Mammary epithelial cell (primary cell): ENCODE data around the gene TAOK1.

Experiments used
- CTCF ChIP-seq, 2 donors: IDR thresholded peaks in 1 of 2; conservative IDR thresholded peaks in 1 of 2; 2 replicates each; pipeline ENCODE4 v1.5.1; 2011 to 2012; ENCODE audit warnings: inconsistent platforms in 2 of 2, low read length in 2 of 2, mild to moderate bottlenecking in 2 of 2, control low read depth in 1 of 2, low read depth in 1 of 2; ENCODE audit not compliant: insufficient read depth in 1 of 2; ENCODE audit errors: extremely low read depth in 1 of 2
- EZH2 ChIP-seq: IDR thresholded peaks from 2 replicates; pipeline ENCODE4 v1.6.1; 2012; ENCODE audit warnings: low read length, inconsistent platforms, borderline replicate concordance

GRCh38 chr17:29364691-29365090 is 25.5 kb upstream of the TAOK1 start:
- TF ChIP-seq CTCF (conservative IDR thresholded peaks at IDR 0.05 in 1 of 2, IDR thresholded peaks at IDR 0.05 in 1 of 2; ENCODE audit: extremely low read depth in 1 of 2, insufficient read depth in 1 of 2, low read depth in 1 of 2, low read length in 2 of 2) (no peak), EZH2 (no peak)
